ENCODE measurements around the gene MAPKAPK5. TPM values are rescaled to one million over a fixed set of nuclear protein-coding genes. Genes with fewer than 3 reads are reported as not detected.

Gene MAPKAPK5
- total and polyA plus RNA-seq, 2 of the 13 experiments (the other 11 are each of a cell fraction or from before 2014, with no cell fraction given): 43.2 to 58.2 TPM

Small RNAs within 50 kb of the gene (microRNA-seq; reads per million reads assigned to microRNA genes)
- gene MIR6761: 1.4 reads per million

Small RNAs within 50 kb of the gene (small RNA-seq; reads per million reads assigned to genes)
- gene MIR6761 (ENCODE audit: insufficient read depth in 2 of 3, insufficient read length in 3 of 3, low read depth in 2 of 3, low replicate concordance in 1 of 3): 0 reads per million in 3 experiments

Other genes starting within 250 kb of the MAPKAPK5 start
- gene ATXN2, start 242.9 kb upstream of the MAPKAPK5 start, total RNA-seq (2016; rRNA removed; fragmentation: Illumina TruSeq; extraction: Trizol): 15.7 and 18.1 TPM in 2 replicates
- 27.1 and 28.9 TPM in 2 replicates for gene ATXN2, start 242.9 kb upstream of the MAPKAPK5 start, polyA plus RNA-seq (2011; rRNA removed)
- gene BRAP, start 156.3 kb upstream of the MAPKAPK5 start, total RNA-seq (2016; rRNA removed; fragmentation: Illumina TruSeq; extraction: Trizol): 15.4 and 18.3 TPM in 2 replicates
- gene BRAP, start 156.3 kb upstream of the MAPKAPK5 start, polyA plus RNA-seq (2011; rRNA removed): 8.1 TPM in 2 replicates
- gene ACAD10, start 156.2 kb upstream of the MAPKAPK5 start, total RNA-seq (2016; rRNA removed; fragmentation: Illumina TruSeq; extraction: Trizol): 4.7 and 15.2 TPM in 2 replicates
- 16.3 and 20.5 TPM in 2 replicates for gene ACAD10, start 156.2 kb upstream of the MAPKAPK5 start, polyA plus RNA-seq (2011; rRNA removed)
- gene ALDH2, start 75.3 kb upstream of the MAPKAPK5 start, total RNA-seq (2016; rRNA removed; fragmentation: Illumina TruSeq; extraction: Trizol): 72.8 and 103 TPM in 2 replicates
- 67.8 and 78.8 TPM in 2 replicates for gene ALDH2, start 75.3 kb upstream of the MAPKAPK5 start, polyA plus RNA-seq (2011; rRNA removed)
- gene TMEM116, start 170.9 kb downstream of the MAPKAPK5 start, total RNA-seq (2016; rRNA removed; fragmentation: Illumina TruSeq; extraction: Trizol): 11.5 and 14.0 TPM in 2 replicates
- 16.4 and 17.8 TPM in 2 replicates for gene TMEM116, start 170.9 kb downstream of the MAPKAPK5 start, polyA plus RNA-seq (2011; rRNA removed)
- 67.6 and 147 TPM in 2 replicates for gene ERP29, start 171.2 kb downstream of the MAPKAPK5 start, total RNA-seq (2016; rRNA removed; fragmentation: Illumina TruSeq; extraction: Trizol)
- gene ERP29, start 171.2 kb downstream of the MAPKAPK5 start, polyA plus RNA-seq (2011; rRNA removed): 111 and 120 TPM in 2 replicates

Data from HepG2 (cell line).